H1 (cell line): ENCODE data around the gene ASXL2. TPM values are rescaled to one million over a fixed set of nuclear protein-coding genes. Genes with fewer than 3 reads are reported as not detected.

ENCODE experiments used
- BRCA1 ChIP-seq: IDR thresholded peaks from 2 replicates; pipeline ENCODE4 v1.6.1; 2012; ENCODE audit warnings: low read depth, low read length, improper control_type of control experiment
- CEBPB ChIP-seq: IDR thresholded peaks from 2 replicates; pipeline ENCODE4 v1.6.1; 2012; ENCODE audit warnings: low read depth, low read length
- CHD7 ChIP-seq: fragments of 300-600 bp; sonication (generic); IDR thresholded peaks from 2 replicates; pipeline ENCODE4 v1.7.1; 2012; ENCODE audit warnings: low read length, moderate library complexity, mild to moderate bottlenecking, inconsistent platforms; ENCODE audit not compliant: insufficient replicate concordance
- NRF1 ChIP-seq: IDR thresholded peaks from 2 replicates; pipeline ENCODE4 v1.6.1; 2011; ENCODE audit warnings: mild to moderate bottlenecking, low read depth, low read length, improper control_type of control experiment
- RNF2 ChIP-seq: fragments of 200-900, 300-1000 bp; sonication (generic); IDR thresholded peaks from 2 replicates; pipeline ENCODE4 v1.7.1; 2016; ENCODE audit warnings: borderline replicate concordance, low read depth, mild to moderate bottlenecking, antibody characterized with exemption, low read length; ENCODE audit not compliant: poor library complexity, severe bottlenecking; ENCODE audit errors: missing control alignments
- RXRA ChIP-seq: IDR thresholded peaks from 2 replicates; pipeline ENCODE4 v1.6.1; 2011; ENCODE audit warnings: low read depth, mild to moderate bottlenecking, low read length, moderate library complexity; ENCODE audit not compliant: insufficient read depth
- SP2 ChIP-seq: IDR thresholded peaks from 2 replicates; pipeline ENCODE4 v1.6.1; 2012; ENCODE audit warnings: mild to moderate bottlenecking, low read length, inconsistent platforms
- TCF12 ChIP-seq: IDR thresholded peaks from 2 replicates; pipeline ENCODE4 v1.6.1; 2011; ENCODE audit warnings: low read depth, mild to moderate bottlenecking, low read length
- polyA plus RNA-seq, 7 experiments: library from polyadenylated mRNA; depleted of rRNA in 3 of 7; stranded (reverse) in 5 of 7; unstranded in 2 of 7; fragments of >200 nt in 5 of 7; fragments of 200-250 nt in 2 of 7; gene quantifications; 1 replicate in 5 of 7; 2 replicates in 1 of 7; 4 replicates in 1 of 7; pipeline versions ENCODE4 v1.2.1 to v1.2.3, GENCODE V29; 2011 to 2013; ENCODE audit warnings: missing spikeins in 2 of 7, mixed read lengths in 2 of 7
- total RNA-seq: library from RNA; stranded (reverse); fragmentation: NEBNext Ultra II Directional; extraction: Animal tissue kit (Norgen Biotek cat#: 25700); gene quantifications from 2 replicates; pipeline ENCODE4 v1.2.1, GENCODE V29; 2021
- TF ChIP-seq, protein P1 (sequence below), 3 experiments: IDR thresholded peaks; 1 replicate in 2 of 3; 2 replicates in 1 of 3; pipeline versions ENCODE4 v1.5.1 to v1.6.1; 2011; ENCODE audit warnings: low read length in 3 of 3, mild to moderate bottlenecking in 3 of 3, inconsistent platforms in 2 of 3, low read depth in 1 of 3, moderate library complexity in 1 of 3; ENCODE audit not compliant: insufficient read depth in 1 of 3; ENCODE audit errors: control extremely low read depth in 1 of 3

The ASXL2 gene
- total and polyA plus RNA-seq, 2 of the 8 experiments (the other 6 are each of a cell fraction or from before 2014, with no cell fraction given): 7.2 to 41.3 TPM

DNA sequence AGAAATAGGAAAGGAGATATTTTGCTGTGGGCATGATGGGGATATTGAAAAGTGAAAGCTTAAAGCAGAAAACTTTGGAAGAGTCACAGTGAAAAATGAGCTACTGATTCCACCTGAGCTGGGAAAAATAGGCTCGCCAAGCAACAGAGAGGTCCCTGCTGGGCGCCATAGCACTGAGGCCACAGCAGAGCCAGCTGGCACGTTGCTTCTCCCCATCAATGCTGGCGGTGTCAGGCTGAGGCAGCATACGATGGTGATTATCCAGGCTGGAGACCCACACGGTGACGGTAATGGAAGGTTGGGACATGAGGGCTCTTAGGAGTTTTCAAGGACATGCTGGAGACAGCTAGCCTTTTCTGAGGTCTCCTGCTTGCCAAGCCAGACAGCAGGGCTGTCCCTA, 179.1 kb downstream of the ASXL2 start (continued):
- TF ChIP-seq CHD7 (no peak), CEBPB (no peak), NRF1 (no peak), TCF12 (no peak), SP2 (no peak), RNF2 (no peak), RXRA (no peak), BRCA1 (no peak)
- TF ChIP-seq, protein P1, sequence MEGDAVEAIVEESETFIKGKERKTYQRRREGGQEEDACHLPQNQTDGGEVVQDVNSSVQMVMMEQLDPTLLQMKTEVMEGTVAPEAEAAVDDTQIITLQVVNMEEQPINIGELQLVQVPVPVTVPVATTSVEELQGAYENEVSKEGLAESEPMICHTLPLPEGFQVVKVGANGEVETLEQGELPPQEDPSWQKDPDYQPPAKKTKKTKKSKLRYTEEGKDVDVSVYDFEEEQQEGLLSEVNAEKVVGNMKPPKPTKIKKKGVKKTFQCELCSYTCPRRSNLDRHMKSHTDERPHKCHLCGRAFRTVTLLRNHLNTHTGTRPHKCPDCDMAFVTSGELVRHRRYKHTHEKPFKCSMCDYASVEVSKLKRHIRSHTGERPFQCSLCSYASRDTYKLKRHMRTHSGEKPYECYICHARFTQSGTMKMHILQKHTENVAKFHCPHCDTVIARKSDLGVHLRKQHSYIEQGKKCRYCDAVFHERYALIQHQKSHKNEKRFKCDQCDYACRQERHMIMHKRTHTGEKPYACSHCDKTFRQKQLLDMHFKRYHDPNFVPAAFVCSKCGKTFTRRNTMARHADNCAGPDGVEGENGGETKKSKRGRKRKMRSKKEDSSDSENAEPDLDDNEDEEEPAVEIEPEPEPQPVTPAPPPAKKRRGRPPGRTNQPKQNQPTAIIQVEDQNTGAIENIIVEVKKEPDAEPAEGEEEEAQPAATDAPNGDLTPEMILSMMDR (IDR thresholded peaks at IDR 0.05; ENCODE audit: control extremely low read depth in 1 of 3, insufficient read depth in 1 of 3, low read depth in 1 of 3, low read length in 3 of 3): no peak
